Hepatocyte (in vitro differentiated cells): ENCODE data around the gene DIAPH2. TPM values are rescaled to one million over a fixed set of nuclear protein-coding genes. Genes with fewer than 3 reads are reported as not detected.

Source experiments
- DNase-seq: peaks from one replicate; pipeline ENCODE4 v3.0.0-alpha.2; 2016; ENCODE audit warnings: low spot score
- H2AFZ ChIP-seq: fragments of 200-600 bp; sonication (generic); 2 replicates; pipeline ENCODE4 v1.6.0; 2016; ENCODE audit warnings: antibody characterized with exemption, mild to moderate bottlenecking
- H3K27ac ChIP-seq: fragments of 200-600 bp; sonication (generic); 2 replicates; pipeline ENCODE4 v1.5.1; 2016; ENCODE audit warnings: mild to moderate bottlenecking
- H3K27me3 ChIP-seq: fragments of 200-600 bp; sonication (generic); 2 replicates; pipeline ENCODE4 v1.6.1; 2016
- H3K36me3 ChIP-seq: fragments of 200-600 bp; sonication (generic); replicated peaks from 2 replicates; pipeline ENCODE4 v1.5.1; 2016; ENCODE audit warnings: low read depth; ENCODE audit not compliant: insufficient read depth
- H3K4me1 ChIP-seq: fragments of 200-600 bp; sonication (generic); 2 replicates; pipeline ENCODE4 v1.5.1; 2016; ENCODE audit warnings: mild to moderate bottlenecking, moderate library complexity; ENCODE audit not compliant: insufficient read depth
- H3K4me2 ChIP-seq: fragments of 200-600 bp; sonication (generic); 2 replicates; pipeline ENCODE4 v1.6.0; 2016
- H3K4me3 ChIP-seq: fragments of 200-600 bp; sonication (generic); 2 replicates; pipeline ENCODE4 v1.5.1; 2016; ENCODE audit warnings: mild to moderate bottlenecking
- H3K79me2 ChIP-seq: fragments of 200-600 bp; sonication (generic); 2 replicates; pipeline ENCODE4 v1.6.0; 2017; ENCODE audit warnings: mild to moderate bottlenecking
- H3K9me2 ChIP-seq: fragments of 200-600 bp; sonication (generic); replicated peaks from 2 replicates; pipeline ENCODE4 v1.6.0; 2017; ENCODE audit warnings: mild to moderate bottlenecking; ENCODE audit not compliant: insufficient read depth
- H3K9me3 ChIP-seq: fragments of 200-600 bp; sonication (generic); 2 replicates; pipeline ENCODE4 v1.5.1; 2016; ENCODE audit warnings: low read depth, mild to moderate bottlenecking
- H4K20me1 ChIP-seq: fragments of 200-600 bp; sonication (generic); 2 replicates; pipeline ENCODE4 v1.6.0; 2016; ENCODE audit warnings: mild to moderate bottlenecking; ENCODE audit not compliant: insufficient read depth, poor library complexity, severe bottlenecking
- CTCF ChIP-seq: fragments of 200-600 bp; sonication (generic); IDR thresholded peaks from 2 replicates; pipeline ENCODE4 v1.5.1; 2016; ENCODE audit warnings: antibody characterized with exemption, mild to moderate bottlenecking; ENCODE audit not compliant: poor library complexity
- EZH2 ChIP-seq: fragments of 200-600 bp; sonication (generic); IDR thresholded peaks from 2 replicates; pipeline ENCODE4 v1.6.1; 2016; ENCODE audit warnings: antibody characterized with exemption, mild to moderate bottlenecking, borderline replicate concordance
- EZH2phosphoT487 ChIP-seq: fragments of 200-600 bp; sonication (generic); IDR thresholded peaks from one replicate; pipeline ENCODE4 v1.6.1; 2018; ENCODE audit warnings: antibody characterized with exemption, mild to moderate bottlenecking, low read depth, moderate library complexity; ENCODE audit not compliant: unreplicated experiment, severe bottlenecking
- WGBS: methylation state at CpG from one replicate; pipeline ENCODE4 v1.1.6; 2016; ENCODE audit warnings: low lambda C conversion rate; ENCODE audit errors: missing lambda C conversion rate; 5-methylcytosine and 5-hydroxymethylcytosine counted together
- polyA plus RNA-seq: library from polyadenylated mRNA; unstranded; fragments of >200 nt; fragmentation: Nextera tagmentation; extraction: Ambion mirVana; gene quantifications from 2 replicates; pipeline ENCODE4 v1.2.1, GENCODE V29; 2016
- total RNA-seq: library from RNA; depleted of rRNA; stranded (reverse); fragments of >200 nt; gene quantifications from 2 replicates; pipeline ENCODE4 v1.2.3, GENCODE V29; 2014

The DIAPH2 gene
- total and polyA plus RNA-seq, 2 experiments from 2014 or later = 14.8 to 32.4 TPM

- DNase-seq = no peak
- H3K4me3 ChIP-seq = no peak overlapping the region
- no peak overlapping the region for H2AFZ ChIP-seq
- TF ChIP-seq EZH2 = no peak
- TF ChIP-seq EZH2phosphoT487 = no peak
- no peak for TF ChIP-seq CTCF
- no peaks in the 10 kb centered on the region for H3K36me3 ChIP-seq
- H3K27ac ChIP-seq = no peak overlapping the region
- no peaks in the 10 kb centered on the region for H3K4me1 ChIP-seq
- H3K27me3 ChIP-seq = no peaks in the 10 kb centered on the region
- H3K9me3 ChIP-seq = no peaks in the 10 kb centered on the region
- 94% methylated on average over 4 of the region's 4 CpGs for WGBS
- H3K4me2 ChIP-seq = no peak overlapping the region
- no peaks in the 10 kb centered on the region for H4K20me1 ChIP-seq
- H3K9me2 ChIP-seq = no peaks in the 10 kb centered on the region
- peaks cover 5% of the 10 kb centered on the region for H3K79me2 ChIP-seq
Measured at GRCh38 chrX:96861661-96862060, 177.0 kb downstream of the DIAPH2 start.

GRCh38 chrX:96883608-96884007, 199.0 kb downstream of the DIAPH2 start, which contains the start of gene RPA4:
TSS of gene RPA4 (plus strand) at chrX:96883908. CDS start at chrX:96884311, 403 bp downstream.
- TF ChIP-seq EZH2 (no peak), CTCF (no peak), EZH2phosphoT487 (no peak)
- no peak within 1 kb of the TSS for H3K4me3 ChIP-seq
- H2AFZ ChIP-seq = no peak within 1 kb of the TSS
- no peaks in the 10 kb centered on the region for H3K9me3 ChIP-seq
- no peaks in the 10 kb centered on the region for H3K4me1 ChIP-seq
- no peak within 1 kb of the TSS for H3K4me2 ChIP-seq
- no peak within 1 kb of the TSS for H3K27ac ChIP-seq
- 91% methylated on average over 10 of the region's 10 CpGs for WGBS
- H3K9me2 ChIP-seq = no peaks in the 10 kb centered on the region
- no peak for DNase-seq
- H4K20me1 ChIP-seq = no peaks in the 10 kb centered on the region
- no peaks in the 10 kb centered on the region for H3K36me3 ChIP-seq
- no peaks in the 10 kb centered on the region for H3K27me3 ChIP-seq
- H3K79me2 ChIP-seq = no peaks in the 10 kb centered on the region

- no peaks in the 10 kb centered on the region for H3K4me1 ChIP-seq
- no peaks in the 10 kb centered on the region for H3K9me2 ChIP-seq
- no peaks in the 10 kb centered on the region for H3K36me3 ChIP-seq
- TF ChIP-seq CTCF (no peak), EZH2 (no peak), EZH2phosphoT487 (no peak)
- no peak overlapping the region for H3K4me3 ChIP-seq
- no peak overlapping the region for H3K4me2 ChIP-seq
- H2AFZ ChIP-seq = no peak overlapping the region
- H3K9me3 ChIP-seq = no peaks in the 10 kb centered on the region
- H3K27ac ChIP-seq = no peak overlapping the region
- H4K20me1 ChIP-seq = no peaks in the 10 kb centered on the region
- WGBS = 95% methylated on average over 13 of the region's 13 CpGs
- no peak for DNase-seq
- H3K27me3 ChIP-seq = no peaks in the 10 kb centered on the region
- H3K79me2 ChIP-seq = no peaks in the 10 kb centered on the region
Measured at GRCh38 chrX:96884027-96884426, 199.4 kb downstream of the DIAPH2 start.

GRCh38 chrX:96889726-96890125, 205.1 kb downstream of the DIAPH2 start:
- no peak for DNase-seq
- Histone ChIP-seq H4K20me1 (no peaks in the 10 kb centered on the region), H3K27me3 (no peaks in the 10 kb centered on the region), H3K27ac (no peak overlapping the region), H3K9me3 (no peaks in the 10 kb centered on the region), H2AFZ (no peak overlapping the region), H3K9me2 (no peaks in the 10 kb centered on the region), H3K36me3 (no peaks in the 10 kb centered on the region), H3K4me2 (no peak overlapping the region), H3K4me1 (no peaks in the 10 kb centered on the region), H3K79me2 (no peaks in the 10 kb centered on the region), H3K4me3 (no peak overlapping the region)
- whole genome bisulfite sequencing = 88% methylated on average over 1 of the region's 1 CpG
- no peak for TF ChIP-seq EZH2
